Measurements from ENCODE around the gene INPP5F.
"Not testable (repeated sequence)": the region's sequence is repeated elsewhere in the genome, so short reads cannot be mapped to it uniquely, and the experiment has no call there.

Gene INPP5F

GRCh38 chr10:119740096-119740495, 14.2 kb downstream of the INPP5F start:
- DNase-seq (ENCODE audit: low read depth in 1 of 2, low spot score in 1 of 2): no peak

- DNase-seq (ENCODE audit: low read depth in 1 of 2, low spot score in 1 of 2): no peak
Observed at GRCh38 chr10:119742947-119743648, 17.2 kb downstream of the INPP5F start.

- DNase-seq (ENCODE audit: low read depth in 1 of 2, low spot score in 1 of 2): no peak
Observed at GRCh38 chr10:119747940-119748339, 22.1 kb downstream of the INPP5F start.

GRCh38 chr10:119748871-119749270, 23.0 kb downstream of the INPP5F start:
- no peak for DNase-seq (ENCODE audit: low read depth in 1 of 2, low spot score in 1 of 2)

- no peak for DNase-seq (ENCODE audit: low read depth in 1 of 2, low spot score in 1 of 2)
Observed at GRCh38 chr10:119749455-119749854, 23.6 kb downstream of the INPP5F start.

GRCh38 chr10:119750391-119751230, 24.8 kb downstream of the INPP5F start:
- peak in 1 of 2 donors; percentile 10 for DNase-seq (ENCODE audit: low read depth in 1 of 2, low spot score in 1 of 2)

- DNase-seq (ENCODE audit: low read depth in 1 of 2, low spot score in 1 of 2): no peak
Observed at GRCh38 chr10:119753309-119753708, 27.5 kb downstream of the INPP5F start.

GRCh38 chr10:119754085-119754484, 28.2 kb downstream of the INPP5F start:
- no peak for DNase-seq (ENCODE audit: low read depth in 1 of 2, low spot score in 1 of 2)

- no peak for DNase-seq (ENCODE audit: low read depth in 1 of 2, low spot score in 1 of 2)
Observed at GRCh38 chr10:119754936-119755335, 29.1 kb downstream of the INPP5F start.

GRCh38 chr10:119755446-119755845, 29.6 kb downstream of the INPP5F start:
- DNase-seq (ENCODE audit: low read depth in 1 of 2, low spot score in 1 of 2): no peak

GRCh38 chr10:119758448-119759195, 32.8 kb downstream of the INPP5F start:
- DNase-seq (ENCODE audit: low read depth in 1 of 2, low spot score in 1 of 2): no peak

- DNase-seq (ENCODE audit: low read depth in 1 of 2, low spot score in 1 of 2): no peak
Observed at GRCh38 chr10:119759832-119760231, 34.0 kb downstream of the INPP5F start.

- no peak for DNase-seq (ENCODE audit: low read depth in 1 of 2, low spot score in 1 of 2)
Observed at GRCh38 chr10:119761106-119761505, 35.3 kb downstream of the INPP5F start.

GRCh38 chr10:119762035-119762434, 36.2 kb downstream of the INPP5F start:
- DNase-seq (ENCODE audit: low read depth in 1 of 2, low spot score in 1 of 2): no peak

- no peak for DNase-seq (ENCODE audit: low read depth in 1 of 2, low spot score in 1 of 2)
Observed at GRCh38 chr10:119762805-119763798, 37.3 kb downstream of the INPP5F start.

GRCh38 chr10:119768455-119769094, 42.7 kb downstream of the INPP5F start:
- no peak for DNase-seq (ENCODE audit: low read depth in 1 of 2, low spot score in 1 of 2)

GRCh38 chr10:119769886-119770285, 44.0 kb downstream of the INPP5F start:
- no peak for DNase-seq (ENCODE audit: low read depth in 1 of 2, low spot score in 1 of 2)

GRCh38 chr10:119770928-119771327, 45.1 kb downstream of the INPP5F start:
- no peak for DNase-seq (ENCODE audit: low read depth in 1 of 2, low spot score in 1 of 2)

GRCh38 chr10:119772334-119772733, 46.5 kb downstream of the INPP5F start:
- DNase-seq (ENCODE audit: low read depth in 1 of 2, low spot score in 1 of 2): no peak

GRCh38 chr10:119773041-119773440, 47.2 kb downstream of the INPP5F start:
- not testable (repeated sequence) for DNase-seq (ENCODE audit: low read depth in 1 of 2, low spot score in 1 of 2)
